Right renal cortex interstitium (tissue), 3 donors: ENCODE results near the gene MYL6. TPM values are rescaled to one million over a fixed set of nuclear protein-coding genes. Genes with fewer than 3 reads are reported as not detected.
A peak's percentile ranks its signal among the peaks of the same experiment; 100 is the strongest.
"Not testable (repeated sequence)": the region's sequence is repeated elsewhere in the genome, so short reads cannot be mapped to it uniquely, and the experiment has no call there.

ENCODE experiments used
- DNase-seq, 3 donors: peaks; one replicate each; pipeline ENCODE4 v3.0.0-alpha.2; 2013; ENCODE audit warnings: low read depth in 3 of 3, low spot score in 2 of 3
- polyA plus RNA-seq, 3 donors: library from polyadenylated mRNA; unstranded; fragments of 120-200 nt; gene quantifications; one replicate each; pipeline ENCODE4 v1.2.1, GENCODE V29; 2013; ENCODE audit not compliant: insufficient read length in 3 of 3

MYL6 gene
- polyA plus RNA-seq: 1,000 to 10,000 TPM; 2,228 to 2,441 (median 2,313) TPM

GRCh38 chr12:56158029-56158925, at the start of gene MYL6:
Gene MYL6 (plus strand): TSS chr12:56158359. CDS start chr12:56158402, 43 bp downstream.
- peak; percentile 95 to 98 (median 97) for DNase-seq

GRCh38 chr12:56110571-56110970, 47.6 kb upstream of the MYL6 start:
- no peak for DNase-seq

GRCh38 chr12:56114084-56114483, 44.1 kb upstream of the MYL6 start:
- no peak for DNase-seq

- no peak for DNase-seq
These were observed 42.8 kb upstream of the MYL6 start for GRCh38 chr12:56115329-56115728.

- peak; percentile 96 to 99 (median 97) for DNase-seq
These were observed 41.7 kb upstream of the MYL6 start, which contains the start of gene RPL41 for GRCh38 chr12:56116267-56117081. Gene RPL41 (plus strand): TSS chr12:56116633.

GRCh38 chr12:56117082-56117706, 41.0 kb upstream of the MYL6 start:
- DNase-seq: not testable (repeated sequence)

GRCh38 chr12:56117778-56118687, 40.1 kb upstream of the MYL6 start, which contains the start of gene ZC3H10:
Gene ZC3H10 (plus strand): TSS chr12:56118266. CDS start chr12:56120563, 2,297 bp downstream.
- peak; percentile 99 for DNase-seq

- DNase-seq: no peak
These were observed 39.3 kb upstream of the MYL6 start for GRCh38 chr12:56118688-56119357.

GRCh38 chr12:56119361-56119796, 38.8 kb upstream of the MYL6 start:
- no peak for DNase-seq

- DNase-seq: no peak
These were observed 37.9 kb upstream of the MYL6 start for GRCh38 chr12:56120158-56120846.

GRCh38 chr12:56121204-56121870, 36.8 kb upstream of the MYL6 start:
- no peak for DNase-seq

- DNase-seq: no peak
These were observed 35.5 kb upstream of the MYL6 start for GRCh38 chr12:56122637-56123036.

- DNase-seq: no peak
These were observed 34.0 kb upstream of the MYL6 start for GRCh38 chr12:56124133-56124532.

GRCh38 chr12:56126732-56127239, 31.4 kb upstream of the MYL6 start:
- no peak for DNase-seq

- no peak for DNase-seq
These were observed 30.7 kb upstream of the MYL6 start for GRCh38 chr12:56127485-56127887.

GRCh38 chr12:56127888-56128669, 30.1 kb upstream of the MYL6 start, which contains the start of gene ESYT1:
Gene ESYT1 (plus strand): TSS chr12:56128267. CDS start chr12:56128320, 53 bp downstream.
- peak; percentile 98 to 100 (median 98) for DNase-seq

GRCh38 chr12:56128670-56129205, 29.4 kb upstream of the MYL6 start:
- DNase-seq: no peak
